GM10847 (cell line): ENCODE results near the gene CREBBP.

Source experiments
- POLR2A ChIP-seq: IDR thresholded peaks from 2 replicates; pipeline ENCODE4 v1.6.1; 2011; ENCODE audit not compliant: insufficient read length; ENCODE audit errors: extremely low read depth

Gene CREBBP

DNA sequence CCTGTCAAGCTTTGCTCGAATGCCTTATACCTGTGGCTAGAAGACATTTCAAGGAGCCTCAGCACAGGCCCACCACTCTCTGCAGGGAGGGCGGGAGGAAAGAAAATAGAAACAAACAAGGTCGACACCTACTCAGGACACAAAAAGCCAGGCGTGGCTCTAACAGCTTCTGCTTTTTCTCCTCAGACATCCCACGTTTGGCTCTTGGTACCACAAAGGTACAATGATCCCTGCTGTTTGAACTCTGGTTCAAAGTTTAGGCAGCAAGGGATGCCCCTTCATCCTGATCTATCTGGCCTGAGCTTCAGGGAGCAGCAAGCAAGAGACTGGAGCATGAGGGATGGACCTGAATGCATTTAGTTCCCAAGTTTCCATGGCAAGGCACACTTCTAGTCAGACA, 57.1 kb downstream of the CREBBP start:
- TF ChIP-seq POLR2A, result no peak

DNA sequence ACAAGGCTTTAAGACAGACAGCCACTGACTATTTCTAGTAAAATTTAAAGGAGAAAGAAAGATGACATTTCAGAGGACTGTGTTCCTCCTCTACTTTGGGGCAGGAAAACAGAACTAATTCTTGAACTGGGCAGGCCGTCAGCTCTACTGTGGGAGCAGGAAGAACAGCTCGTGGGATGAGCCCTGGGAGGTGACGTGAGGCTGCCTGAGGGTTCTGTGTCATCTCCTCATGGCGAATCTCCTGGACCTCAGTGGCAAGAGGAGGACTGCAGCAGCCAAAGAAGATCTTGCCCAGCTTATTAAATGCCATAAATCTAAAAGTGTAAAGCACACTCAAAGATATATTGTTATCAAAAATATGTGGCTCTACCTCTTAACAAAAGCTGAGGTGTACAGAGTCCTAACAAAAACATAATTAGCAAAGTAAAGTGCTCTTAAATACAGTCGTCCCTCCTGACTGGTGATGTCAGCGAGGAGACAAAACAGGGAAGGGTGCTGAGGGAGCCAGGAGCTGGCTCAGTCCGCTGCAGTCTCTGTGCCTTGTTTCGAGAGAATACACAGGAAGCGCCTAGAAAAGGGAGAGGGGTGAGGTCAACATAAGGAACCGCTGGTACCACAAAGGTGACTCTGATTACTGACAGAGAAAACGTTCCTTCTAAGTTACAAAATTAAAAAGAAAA, 58.0 kb downstream of the CREBBP start:
- no peak for TF ChIP-seq POLR2A

DNA sequence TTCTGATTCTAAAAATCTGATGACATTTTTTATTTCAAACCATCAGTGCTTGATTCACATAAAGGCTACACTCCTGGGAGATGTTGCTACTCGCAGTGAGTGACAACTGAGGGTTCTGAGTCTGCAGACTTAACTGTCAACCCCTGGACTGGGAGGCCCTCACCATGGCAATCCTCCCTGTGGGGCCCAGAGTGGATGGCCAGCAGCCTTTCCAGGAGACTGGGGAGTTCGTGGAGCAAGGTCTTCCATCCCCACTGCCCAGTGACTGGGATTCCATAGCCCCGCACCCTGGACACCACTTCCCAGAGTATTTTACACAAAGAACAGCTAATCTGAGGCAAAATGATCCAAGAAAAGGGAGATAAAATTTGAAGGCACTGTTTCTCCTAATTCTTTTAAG, 59.3 kb downstream of the CREBBP start:
- no peak for TF ChIP-seq POLR2A

DNA sequence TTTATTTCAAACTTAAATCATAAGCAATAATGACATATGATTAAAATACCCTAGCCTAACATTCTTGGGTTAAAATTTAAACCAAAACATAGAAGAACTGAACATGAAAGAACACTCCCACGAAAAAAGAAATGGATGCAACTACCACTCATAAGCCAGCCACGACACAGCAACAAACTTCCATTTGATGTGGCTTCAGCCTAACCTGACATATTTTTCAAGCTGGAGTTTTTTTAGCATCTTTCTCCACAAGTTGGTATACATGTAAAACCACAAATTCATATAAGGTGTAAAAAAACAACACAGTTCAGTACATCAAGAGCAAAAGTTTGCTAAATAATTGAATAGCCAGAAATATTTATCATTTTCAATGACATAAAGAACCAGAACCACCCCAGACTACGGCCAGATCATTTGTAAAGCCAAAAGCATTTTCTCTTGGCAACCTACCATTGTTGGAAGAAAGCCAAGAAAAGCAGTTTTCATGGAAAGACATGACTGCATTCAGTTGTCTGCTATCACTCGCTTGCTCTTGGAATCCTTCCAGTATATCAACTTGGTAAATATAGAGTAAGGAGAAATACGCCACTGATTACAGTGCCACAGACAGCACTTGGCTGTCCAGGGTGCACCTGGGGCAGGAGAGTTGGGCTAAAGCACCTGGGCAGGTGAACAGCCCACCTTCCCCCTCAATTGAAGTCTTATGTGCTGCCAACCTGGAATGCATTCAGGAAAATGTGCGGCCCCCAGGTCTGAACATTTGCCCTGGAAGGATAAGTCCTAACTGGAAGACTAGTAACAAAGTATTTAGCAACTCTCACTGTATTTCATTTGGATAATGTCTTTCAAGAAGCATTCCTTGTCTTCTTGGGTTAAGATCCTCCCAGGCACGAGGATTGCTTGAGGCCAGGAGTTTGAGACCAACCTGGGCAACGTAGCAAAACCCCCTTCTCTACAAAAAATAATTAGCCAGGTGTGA, 60.5 kb downstream of the CREBBP start:
- no peak for TF ChIP-seq POLR2A

DNA sequence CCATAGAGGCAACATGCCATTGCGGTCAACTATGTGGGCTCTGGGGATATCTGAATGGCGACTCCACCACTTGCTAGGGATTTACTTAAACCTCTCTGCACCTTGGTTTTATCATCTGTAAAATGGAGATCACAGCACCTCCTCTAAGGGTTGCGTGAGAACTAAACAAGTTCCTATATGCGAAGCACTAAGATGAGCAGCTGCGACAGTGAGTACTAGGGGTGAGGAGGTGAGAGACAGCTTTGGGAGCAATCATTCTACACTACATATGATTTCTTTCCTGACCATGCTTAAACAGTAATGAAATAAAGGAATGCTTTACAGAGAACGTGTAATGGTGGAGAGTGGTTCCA, 61.4 kb downstream of the CREBBP start:
- no peak for TF ChIP-seq POLR2A

DNA sequence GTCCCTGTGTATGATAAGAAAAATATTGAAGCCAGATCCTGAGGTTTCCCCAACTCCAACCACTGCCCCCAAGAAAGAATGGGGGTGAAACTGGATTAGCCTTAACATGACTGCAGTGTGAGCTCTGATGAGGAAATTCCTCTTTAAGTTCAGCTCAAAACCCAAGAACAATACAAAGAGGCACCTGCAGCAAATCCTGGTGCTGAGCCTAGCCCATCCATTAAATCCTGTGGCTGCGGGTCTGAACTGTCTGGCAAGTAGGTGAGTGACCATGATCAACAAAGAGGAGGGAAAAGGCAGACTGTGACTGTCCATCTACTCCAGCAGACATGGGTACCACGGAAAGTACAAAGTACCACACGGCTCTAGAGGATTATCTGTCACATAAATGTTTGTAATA, 64.2 kb downstream of the CREBBP start:
- TF ChIP-seq POLR2A, result no peak

DNA sequence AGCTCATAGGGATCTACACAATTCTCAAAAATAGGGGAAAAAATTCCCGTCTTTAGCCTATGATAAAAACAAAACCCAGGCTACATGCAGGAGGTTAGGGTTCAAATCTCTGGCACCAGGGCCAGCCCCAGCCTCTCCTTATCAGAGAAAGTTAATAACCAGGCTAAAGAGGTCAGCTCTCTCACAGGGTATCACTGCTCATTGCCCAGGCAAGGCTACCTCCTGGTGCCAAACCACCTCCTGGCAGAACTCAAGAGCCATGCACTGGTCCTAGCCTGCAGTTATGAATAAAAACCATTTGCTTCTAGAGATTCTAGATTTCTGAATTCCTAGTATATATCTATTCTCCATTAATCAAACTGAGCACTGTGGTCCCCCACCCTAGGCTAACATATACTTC, 65.8 kb downstream of the CREBBP start:
- no peak for TF ChIP-seq POLR2A

DNA sequence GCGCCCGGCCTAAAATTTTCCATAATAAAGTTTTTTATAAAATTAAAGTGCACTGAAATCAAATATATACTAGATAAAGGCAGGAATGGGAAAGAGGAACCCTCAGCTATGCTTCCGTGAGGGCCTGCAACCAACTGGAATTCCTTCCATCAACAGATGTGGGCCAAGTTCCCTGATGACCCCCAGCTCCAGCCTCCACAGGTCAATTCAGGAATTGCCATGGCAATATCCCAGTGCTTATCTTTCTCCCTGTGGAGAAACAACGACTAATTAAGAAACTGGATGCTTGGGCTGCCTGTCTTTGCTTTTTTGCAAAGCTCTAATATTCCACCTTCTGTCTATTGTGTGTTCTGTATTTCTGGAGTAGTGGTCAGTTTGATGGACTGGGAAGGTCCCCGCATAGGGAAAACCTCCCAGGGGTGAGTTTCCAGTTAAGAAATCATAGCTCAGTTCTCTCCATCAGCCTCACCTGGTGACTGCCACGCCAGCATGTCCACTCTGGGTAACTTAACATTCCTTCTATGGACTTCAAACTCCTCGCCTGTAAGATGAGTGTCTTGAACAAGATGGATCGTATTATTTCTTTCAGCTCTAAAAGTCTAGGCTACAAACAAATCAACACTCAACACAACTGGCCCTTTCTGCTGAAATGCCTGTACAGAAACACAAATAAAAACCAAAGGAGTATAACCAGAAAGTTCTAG, 67.9 kb downstream of the CREBBP start:
- no peak for TF ChIP-seq POLR2A

DNA sequence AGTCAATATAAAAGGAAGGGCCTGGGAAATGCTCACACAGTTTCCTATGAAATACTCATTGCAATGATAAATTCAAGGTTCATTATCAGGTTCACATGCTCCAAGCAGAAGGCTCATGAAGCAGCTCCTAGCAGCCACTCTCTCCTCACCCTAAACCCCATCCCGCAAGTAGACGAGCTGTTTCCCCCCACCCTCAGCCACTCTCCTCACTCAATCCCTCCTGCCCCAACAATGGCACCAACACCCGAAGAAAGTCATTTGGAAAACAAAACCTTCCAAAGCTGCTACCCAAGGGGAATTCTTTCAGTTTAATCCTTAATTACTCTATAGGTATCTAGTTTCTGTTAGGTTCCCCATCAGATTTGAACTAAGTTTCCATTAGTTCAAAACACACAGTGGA, 69.7 kb downstream of the CREBBP start:
- TF ChIP-seq POLR2A, result no peak

DNA sequence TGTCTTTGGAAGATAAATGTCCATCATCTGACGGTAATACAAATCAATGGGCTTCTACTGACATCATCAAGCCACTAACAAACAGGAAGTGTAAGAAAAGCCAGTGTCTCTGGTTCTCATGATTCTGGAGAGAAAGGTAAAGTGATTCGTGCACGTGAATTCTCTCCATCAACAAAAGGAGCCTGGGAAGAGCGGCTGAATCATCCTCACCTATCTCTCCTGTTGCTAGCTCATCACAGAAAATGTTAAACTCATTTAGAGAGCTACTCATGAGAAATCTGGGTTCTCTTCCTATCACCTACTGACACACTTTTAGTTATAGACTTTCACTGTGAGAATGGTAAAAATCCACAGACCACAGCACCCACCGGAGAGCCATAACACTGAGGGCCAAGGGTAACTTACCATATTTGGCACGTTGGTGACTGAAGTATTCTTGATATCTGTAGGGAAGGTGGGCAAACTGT, 70.3 kb downstream of the CREBBP start:
- TF ChIP-seq POLR2A, result no peak

DNA sequence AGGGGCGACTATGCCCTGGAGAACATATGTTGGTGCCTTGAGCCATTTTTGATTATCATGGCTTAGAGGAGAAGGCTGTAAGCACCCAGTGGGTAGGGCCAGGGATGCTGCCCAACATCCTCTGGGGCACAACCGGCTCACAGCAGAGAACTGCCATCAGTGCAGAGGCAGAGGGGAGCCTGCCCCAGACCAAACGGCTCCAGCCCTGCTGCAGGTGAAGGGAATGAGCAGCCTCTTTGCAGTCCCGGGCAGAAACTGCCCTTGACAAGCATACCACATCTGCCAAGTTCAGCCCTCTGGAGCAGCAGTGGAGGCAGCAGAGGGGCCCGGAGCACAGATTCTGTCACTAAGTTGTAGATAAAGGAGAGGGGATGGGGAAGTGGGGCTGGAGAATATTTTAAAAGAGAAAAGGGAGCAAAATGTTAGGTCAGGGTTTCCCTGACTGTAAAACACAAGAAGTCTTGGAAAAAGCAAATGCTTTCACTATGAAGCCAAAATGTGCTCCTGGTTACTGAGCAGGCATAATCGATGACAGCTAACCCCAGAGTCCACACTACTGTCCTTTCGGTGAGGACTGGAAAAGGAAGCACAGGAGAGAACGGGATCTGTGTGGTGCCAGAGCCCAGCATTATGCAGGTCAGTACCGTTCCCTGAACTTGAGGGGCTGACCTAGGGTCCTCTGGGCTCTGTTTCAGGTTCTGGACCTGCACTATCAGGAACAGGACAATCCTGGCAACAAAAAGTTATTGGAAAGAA, 72.0 kb downstream of the CREBBP start:
- TF ChIP-seq POLR2A, result no peak

DNA sequence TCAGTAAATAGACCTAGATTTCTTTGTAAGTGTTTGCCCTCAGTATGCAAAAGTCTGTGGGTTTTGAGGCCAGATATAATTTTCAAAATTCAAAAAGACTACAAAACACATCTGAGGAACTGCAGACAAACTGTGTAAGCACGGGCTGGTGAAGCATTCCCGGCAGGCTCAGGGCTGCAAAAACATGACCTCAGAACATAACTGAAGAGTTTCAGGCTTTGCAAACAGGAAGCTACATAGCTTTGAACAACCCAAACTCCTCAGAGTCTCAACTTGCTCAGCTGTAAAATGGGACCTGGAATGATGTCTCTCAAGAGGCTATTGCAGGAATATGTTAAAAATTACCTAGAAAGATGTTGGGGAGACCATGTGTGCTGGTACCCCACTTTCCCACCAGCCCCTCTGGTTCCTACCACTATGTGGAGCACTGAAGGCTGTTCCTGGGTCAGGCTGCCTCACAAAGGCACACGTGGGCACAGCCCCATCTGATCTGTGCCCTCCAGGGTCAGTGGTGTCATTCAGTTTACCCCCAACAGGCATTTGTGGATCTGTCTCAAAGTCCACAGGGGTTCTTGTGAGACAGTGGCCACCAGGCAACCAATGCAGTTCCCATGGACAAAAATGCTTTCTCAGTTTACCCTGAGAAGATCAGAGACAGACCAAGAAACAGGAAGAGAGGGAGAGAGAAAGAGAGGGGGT, 72.9 kb downstream of the CREBBP start:
- no peak for TF ChIP-seq POLR2A

DNA sequence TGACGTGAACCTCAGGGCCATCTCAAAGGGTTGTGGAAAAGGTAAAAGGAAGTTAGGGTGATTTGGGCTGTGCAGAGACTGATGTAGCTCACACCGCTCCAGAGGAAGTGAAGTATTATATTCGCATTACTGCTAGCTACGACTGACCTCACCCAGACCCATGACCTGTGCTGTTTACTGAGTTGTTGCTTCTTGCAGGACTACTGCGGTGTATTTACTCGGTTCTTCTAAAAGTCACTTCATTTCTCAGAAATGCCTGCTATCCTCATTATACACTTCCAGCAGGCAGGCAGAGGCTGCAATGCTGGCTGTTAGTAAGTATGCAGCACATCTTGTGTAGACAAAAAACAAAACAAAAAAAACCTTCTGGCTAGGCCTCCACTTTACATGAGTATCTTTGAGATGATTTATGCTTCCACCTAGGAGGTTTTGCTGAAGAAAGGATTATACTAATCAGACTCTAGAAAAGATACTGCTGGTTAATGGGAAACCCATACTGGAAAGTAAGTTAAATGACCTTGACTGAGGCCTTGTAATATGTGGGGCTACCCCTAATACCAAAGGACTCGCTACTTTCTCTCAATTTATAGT, 76.0 kb downstream of the CREBBP start:
- no peak for TF ChIP-seq POLR2A
